ENCODE results near the gene DNAJC24.
"Not testable (repeated sequence)": the region's sequence is repeated elsewhere in the genome, so short reads cannot be mapped to it uniquely, and the experiment has no call there.

The DNAJC24 gene

GRCh38 chr11:31369348-31370329 lies at the start of gene DNAJC24, which contains the start of gene DCDC1:
DNAJC24 (plus strand) TSS chr11:31369860; CDS start chr11:31370749, 889 bp downstream.
DCDC1 (minus strand) TSS chr11:31369739; CDS start chr11:31328280, 41,459 bp downstream.
- H3K4me3 ChIP-seq (replicated peaks in 1 of 2; ENCODE audit: low read depth in 2 of 2, low read length in 2 of 2): peak within 1 kb of the TSS; percentile 68 to 89
- peak; percentile 94 for DNase-seq (ENCODE audit: low read depth in 2 of 2)
- TF ChIP-seq CTCF (IDR thresholded peaks at IDR 0.05; ENCODE audit: low read depth, low read length): no peak

GRCh38 chr11:31321494-31321893 lies 48.2 kb upstream of the DNAJC24 start:
- not testable (repeated sequence) for DNase-seq (ENCODE audit: low read depth in 2 of 2); H3K4me3 ChIP-seq (replicated peaks in 1 of 2; ENCODE audit: low read depth in 2 of 2, low read length in 2 of 2)

- no peak for TF ChIP-seq CTCF (IDR thresholded peaks at IDR 0.05; ENCODE audit: low read depth, low read length)
Observed at GRCh38 chr11:31323145-31323544, 46.5 kb upstream of the DNAJC24 start.

GRCh38 chr11:31325160-31325559 lies 44.5 kb upstream of the DNAJC24 start:
- DNase-seq (ENCODE audit: low read depth in 2 of 2): peak; percentile 79 to 90
- TF ChIP-seq CTCF (IDR thresholded peaks at IDR 0.05; ENCODE audit: low read depth, low read length): no peak
- H3K4me3 ChIP-seq (replicated peaks in 1 of 2; ENCODE audit: low read depth in 2 of 2, low read length in 2 of 2): no peak overlapping the region

More at GRCh38 chr11:31323145-31323544, 46.5 kb upstream of the DNAJC24 start:
- no peak overlapping the region for H3K4me3 ChIP-seq (replicated peaks in 1 of 2; ENCODE audit: low read depth in 2 of 2, low read length in 2 of 2)
- no peak for DNase-seq (ENCODE audit: low read depth in 2 of 2)

DNA sequence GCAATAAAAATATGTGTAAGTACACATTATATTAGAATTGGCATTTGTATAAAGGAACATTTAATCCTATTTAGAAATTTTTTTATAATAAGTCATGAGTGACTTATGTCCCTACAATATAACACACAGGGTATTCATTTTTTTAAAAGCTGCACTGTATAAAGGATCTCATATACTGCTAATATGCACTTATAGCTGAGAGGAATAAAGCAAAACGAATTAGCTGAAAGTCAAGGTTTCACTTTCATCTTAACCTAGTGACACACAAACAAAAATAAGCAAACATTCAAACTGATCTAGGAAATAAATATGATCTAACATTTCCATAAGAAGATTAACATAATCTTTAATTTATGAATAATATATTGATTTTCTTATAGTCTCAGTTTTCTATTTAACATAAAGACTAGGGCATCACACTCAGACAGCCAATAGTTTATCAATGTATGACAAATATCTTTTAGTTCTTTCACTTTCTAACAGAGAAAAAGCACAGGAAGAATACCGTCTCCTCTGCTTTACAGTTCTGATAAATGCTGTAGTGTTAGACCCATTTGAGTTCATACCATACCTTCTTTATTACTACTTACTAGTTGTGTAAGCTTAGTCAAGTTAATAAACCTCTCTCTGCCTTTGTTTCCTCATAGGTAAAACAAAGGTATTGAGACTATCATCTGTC lies 43.1 kb upstream of the DNAJC24 start:
- H3K4me3 ChIP-seq (replicated peaks in 1 of 2; ENCODE audit: low read depth in 2 of 2, low read length in 2 of 2): no peak overlapping the region
- no peak for TF ChIP-seq CTCF (IDR thresholded peaks at IDR 0.05; ENCODE audit: low read depth, low read length)
- no peak for DNase-seq (ENCODE audit: low read depth in 2 of 2)

DNA sequence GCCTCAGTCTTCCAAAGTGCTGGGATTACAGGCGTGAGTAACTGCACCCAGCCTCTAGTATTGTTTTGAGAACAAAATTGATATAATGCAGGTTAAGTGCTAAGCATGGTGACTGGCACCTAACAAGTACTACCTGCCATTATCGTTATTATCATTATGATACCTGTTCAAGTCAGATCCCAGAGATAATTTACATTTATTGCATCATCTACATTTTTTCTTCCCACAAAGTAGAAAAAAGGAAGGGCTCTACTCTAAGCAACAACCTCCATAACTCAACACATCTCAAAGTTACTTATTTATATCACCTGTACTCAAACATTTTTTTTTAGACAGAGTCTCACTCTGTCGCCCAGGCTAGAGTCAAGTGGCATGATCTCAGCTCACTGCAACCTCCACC lies 42.2 kb upstream of the DNAJC24 start:
- H3K4me3 ChIP-seq (replicated peaks in 1 of 2; ENCODE audit: low read depth in 2 of 2, low read length in 2 of 2): no peak overlapping the region
- DNase-seq (ENCODE audit: low read depth in 2 of 2): no peak
- TF ChIP-seq CTCF (IDR thresholded peaks at IDR 0.05; ENCODE audit: low read depth, low read length): no peak

DNA sequence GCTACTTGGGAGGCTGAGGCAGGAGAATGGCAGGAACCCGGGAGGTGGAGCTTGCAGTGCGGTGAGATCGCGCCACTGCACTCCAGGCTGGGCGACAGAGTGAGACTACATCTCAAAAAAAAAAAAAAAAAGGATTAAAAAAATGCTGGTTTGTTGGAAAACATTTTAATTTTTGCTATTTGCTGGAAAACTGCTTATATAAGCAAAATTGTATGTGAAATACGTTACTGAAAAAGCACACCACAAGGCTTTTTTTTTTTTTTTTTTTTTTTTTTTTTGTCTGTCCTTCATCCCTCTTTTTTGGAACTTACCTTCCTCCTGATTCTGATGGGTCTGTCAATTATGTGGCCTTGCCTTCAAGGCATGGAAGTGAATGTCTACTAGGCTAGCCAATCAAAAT lies 41.0 kb upstream of the DNAJC24 start:
- H3K4me3 ChIP-seq (replicated peaks in 1 of 2; ENCODE audit: low read depth in 2 of 2, low read length in 2 of 2): no peak overlapping the region
- no peak for TF ChIP-seq CTCF (IDR thresholded peaks at IDR 0.05; ENCODE audit: low read depth, low read length)
- DNase-seq (ENCODE audit: low read depth in 2 of 2): no peak

Data from cardiac fibroblast (primary cell).